K562 (cell line): ENCODE measurements around the gene RASGEF1C. TPM values are rescaled to one million over a fixed set of nuclear protein-coding genes. Genes with fewer than 3 reads are reported as not detected.
A peak's percentile ranks its signal among the peaks of the same experiment; 100 is the strongest.

Experiments used
- ATAC-seq: fragments of 200-7000 bp; cut with Tn5 transposase; 3 replicates; pipeline ENCODE4 v1.9.1; 2020; ENCODE audit warnings: moderate library complexity
- BruUV-seq: library from RNA; stranded (reverse); fragments of 400-500 nt; replicated peaks from 2 replicates; lab custom pipeline; 2021; lab: Mats Ljungman, UMichigan
- CTCF ChIA-PET: fragments of 300-600 bp; formaldehyde crosslinking; extraction: SDS; loops from one replicate; lab custom pipeline; 2021; ENCODE audit warnings: low intra/inter-chr PET ratio; lab: Yijun Ruan, JAX
- POLR2A ChIA-PET: fragments of 300-600, 350-650 bp; sonication (Branson Sonifier 250); formaldehyde crosslinking; extraction: SDS; loops from one replicate; lab custom pipeline; 2021; ENCODE audit warnings: antibody characterized with exemption, inconsistent platforms; lab: Yijun Ruan, JAX
- DNase-seq, 4 experiments: peaks; one replicate each; pipeline versions ENCODE4 v3.0.0 to v3.0.0-alpha.2; 2011 to 2018; ENCODE audit warnings: low spot score in 3 of 4, mixed read lengths in 3 of 4; ENCODE audit errors: extremely low read depth in 1 of 4
- FAIRE-seq: peaks from 2 replicates; lab custom pipeline; 2011; peaks lifted over from hg19 to GRCh38; lab: Jason Lieb, UNC
- H2AFZ ChIP-seq: 2 replicates; pipeline ENCODE4 v1.6.0; 2011; ENCODE audit warnings: low read depth, low read length, control low read depth, inconsistent platforms
- H3K27ac ChIP-seq: fragments of 200-600 bp; 3 replicates; pipeline ENCODE4 v1.8.0; 2011; ENCODE audit warnings: low read depth, mild to moderate bottlenecking, control low read depth, inconsistent platforms, low read length, moderate library complexity, mixed read lengths; ENCODE audit errors: extremely low read depth
- H3K27me3 ChIP-seq, 2 experiments: fragments of 300-600 bp in 1 of 2; 2 replicates in 1 of 2; 3 replicates in 1 of 2; pipeline versions ENCODE4 v1.6.0 to v1.8.0; 2011; ENCODE audit warnings: inconsistent platforms in 2 of 2, low read length in 2 of 2, mild to moderate bottlenecking in 1 of 2, mixed read lengths in 1 of 2, moderate library complexity in 1 of 2; ENCODE audit not compliant: control insufficient read depth in 2 of 2, insufficient read depth in 2 of 2
- H3K36me3 ChIP-seq: fragments of 300-600 bp; 3 replicates; pipeline ENCODE4 v1.8.0; 2011; ENCODE audit warnings: mild to moderate bottlenecking, low read length, inconsistent platforms; ENCODE audit not compliant: control insufficient read depth, insufficient read depth
- H3K4me1 ChIP-seq, 2 experiments: fragments of 200-600 bp in 1 of 2; replicated peaks in 1 of 2; 2 replicates in 1 of 2; 3 replicates in 1 of 2; pipeline versions ENCODE4 v1.5.1 to v1.8.0; 2011; ENCODE audit warnings: inconsistent platforms in 2 of 2, low read length in 2 of 2, mild to moderate bottlenecking in 1 of 2, mixed read lengths in 1 of 2, moderate library complexity in 1 of 2; ENCODE audit not compliant: control insufficient read depth in 2 of 2, insufficient read depth in 2 of 2
- H3K4me2 ChIP-seq: 2 replicates; pipeline ENCODE4 v1.6.1; 2011; ENCODE audit warnings: low read length, control low read depth, inconsistent platforms, mixed read lengths; ENCODE audit not compliant: insufficient read depth
- H3K4me3 ChIP-seq: fragments of 200-600 bp; sonication (generic), shearing (Covaris generic); 2 replicates; pipeline ENCODE4 v1.5.1; 2016; ENCODE audit warnings: control low read depth, inconsistent platforms
- H3K79me2 ChIP-seq: fragments of 200-600 bp; 3 replicates; pipeline ENCODE4 v1.8.0; 2011; ENCODE audit warnings: low read length, inconsistent platforms; ENCODE audit not compliant: control insufficient read depth, insufficient read depth
- H3K9ac ChIP-seq, 2 experiments: 2 replicates each; pipeline versions ENCODE4 v1.6.0 to v1.6.1; 2011; ENCODE audit warnings: low read depth in 2 of 2, low read length in 2 of 2, control low read depth in 1 of 2, inconsistent platforms in 1 of 2, mild to moderate bottlenecking in 1 of 2, mixed read lengths in 1 of 2; ENCODE audit not compliant: insufficient read depth in 1 of 2
- H3K9me1 ChIP-seq: one replicate; pipeline ENCODE4 v1.6.0; 2011; ENCODE audit warnings: inconsistent platforms, mild to moderate bottlenecking, low read length, moderate library complexity; ENCODE audit not compliant: control insufficient read depth, insufficient read depth
- H3K9me3 ChIP-seq: replicated peaks from 2 replicates; pipeline ENCODE4 v1.5.1; 2011; ENCODE audit warnings: low read depth, low read length, inconsistent platforms; ENCODE audit not compliant: control insufficient read depth, insufficient read depth
- H4K20me1 ChIP-seq: replicated peaks from 2 replicates; pipeline ENCODE4 v1.6.1; 2011; ENCODE audit warnings: low read length, inconsistent platforms, mixed read lengths; ENCODE audit not compliant: control insufficient read depth, insufficient read depth
- WGBS: fragments of 100-300 bp; shearing (Covaris generic); methylation state at CpG from one replicate; pipeline ENCODE4 v1.1.6; 2016; ENCODE audit warnings: low coverage, mixed read lengths; ENCODE audit not compliant: insufficient coverage; ENCODE audit errors: missing lambda C conversion rate; 5-methylcytosine and 5-hydroxymethylcytosine counted together
- in situ Hi-C: fragments of 300-500 bp; cut with MboI; formaldehyde crosslinking; loops from 4 replicates; pipeline ENCODE4 v1.15.0; 2018; ENCODE audit warnings: inconsistent platforms, mixed read lengths
- intact Hi-C: fragments of 100-400 bp; cut with micrococcal nuclease; formaldehyde crosslinking; loops from 2 replicates; pipeline ENCODE4 v1.14.2; 2022
- polyA plus RNA-seq, 8 experiments: library from polyadenylated mRNA; depleted of rRNA in 4 of 8; stranded (reverse) in 5 of 8; unstranded in 3 of 8; fragments of >200 nt; fragmentation: Nextera tagmentation in 2 of 8; fragmentation: Illumina TruSeq in 1 of 8; extraction: Ambion mirVana in 2 of 8; extraction: Trizol in 1 of 8; gene quantifications; 2 replicates each; pipeline versions ENCODE4 v1.2.1 to v1.2.3, GENCODE V29; 2011 to 2014; ENCODE audit warnings: inconsistent platforms in 1 of 8, missing spikeins in 1 of 8
- total RNA-seq, 7 experiments: library from RNA; depleted of rRNA in 6 of 7; stranded (reverse); fragments of >200 nt in 6 of 7; fragmentation: Illumina TruSeq in 2 of 7; extraction: Trizol in 2 of 7; gene quantifications; 2 replicates each; pipeline versions ENCODE4 v1.2.1 to v1.2.3, GENCODE V29; 2011 to 2021; ENCODE audit warnings: low replicate concordance in 1 of 7
- TF ChIP-seq, protein P1 (sequence below), 2 experiments: fragments of 450-650 bp; formaldehyde crosslinking in 1 of 2; IDR thresholded peaks; 2 replicates each; pipeline versions ENCODE4 v1.4.0 to v1.6.1; 2014 to 2020; ENCODE audit warnings: mild to moderate bottlenecking in 2 of 2, borderline replicate concordance in 1 of 2, low read depth in 1 of 2
- TF ChIP-seq, protein P2 (sequence below): fragments of 250-450 bp; sonication (Bioruptor Pico); IDR thresholded peaks from 2 replicates; pipeline ENCODE4 v1.4.0; 2020; ENCODE audit warnings: mild to moderate bottlenecking, moderate library complexity, borderline replicate concordance
- TF ChIP-seq, protein P3 (sequence below), 3 experiments: IDR thresholded peaks in 2 of 3; conservative IDR thresholded peaks in 1 of 3; 2 replicates each; pipeline ENCODE4 v1.5.1; 2011 to 2012; ENCODE audit warnings: low read length in 3 of 3, mild to moderate bottlenecking in 3 of 3, control low read depth in 2 of 3, improper control_type of control experiment in 1 of 3, inconsistent platforms in 1 of 3, low read depth in 1 of 3, mixed read lengths in 1 of 3, moderate library complexity in 1 of 3; ENCODE audit not compliant: insufficient read depth in 2 of 3

Gene RASGEF1C
- total and polyA plus RNA-seq, 9 of the 15 experiments (the other 6 are each of a cell fraction or from before 2014, with no cell fraction given): 0.04 to 1.1 (median 0.21) TPM; not detected in 4

DNA sequence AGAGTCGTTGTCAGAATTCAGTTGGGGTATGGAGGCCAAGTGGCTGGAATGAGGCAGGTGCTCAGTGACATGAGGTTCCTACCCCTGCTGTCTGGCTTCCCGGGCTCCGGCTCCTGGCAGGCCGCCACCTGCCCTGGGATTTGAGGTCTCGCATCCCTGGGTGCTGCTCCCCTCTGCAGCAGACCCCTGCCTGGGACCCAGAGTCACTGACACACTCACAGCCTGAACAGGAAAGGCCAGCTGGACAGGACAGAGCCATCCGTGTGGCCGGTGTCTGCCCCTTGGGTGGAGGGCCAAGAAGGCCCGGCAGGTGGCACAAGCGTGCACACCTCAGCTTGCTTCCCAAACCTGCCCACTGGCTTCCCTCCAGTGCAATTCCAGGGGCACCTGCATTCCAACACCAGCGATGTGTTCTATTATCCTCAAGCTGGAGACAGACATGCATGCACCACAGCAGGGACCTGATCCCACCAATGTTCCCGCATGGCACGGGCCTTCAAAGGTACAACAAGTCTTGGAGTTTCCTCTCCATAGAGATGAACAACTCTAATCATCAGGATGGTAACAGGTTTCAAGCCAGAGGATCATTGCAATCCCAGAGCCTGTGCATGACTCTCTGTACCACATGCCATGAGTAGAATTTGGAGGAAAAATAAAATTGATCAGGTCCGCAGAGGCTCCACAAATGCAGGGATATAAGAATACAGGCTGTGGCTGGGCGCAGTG lies 91.8 kb downstream of the RASGEF1C start:
- FAIRE-seq: no peak
- TF ChIP-seq, protein P1, sequence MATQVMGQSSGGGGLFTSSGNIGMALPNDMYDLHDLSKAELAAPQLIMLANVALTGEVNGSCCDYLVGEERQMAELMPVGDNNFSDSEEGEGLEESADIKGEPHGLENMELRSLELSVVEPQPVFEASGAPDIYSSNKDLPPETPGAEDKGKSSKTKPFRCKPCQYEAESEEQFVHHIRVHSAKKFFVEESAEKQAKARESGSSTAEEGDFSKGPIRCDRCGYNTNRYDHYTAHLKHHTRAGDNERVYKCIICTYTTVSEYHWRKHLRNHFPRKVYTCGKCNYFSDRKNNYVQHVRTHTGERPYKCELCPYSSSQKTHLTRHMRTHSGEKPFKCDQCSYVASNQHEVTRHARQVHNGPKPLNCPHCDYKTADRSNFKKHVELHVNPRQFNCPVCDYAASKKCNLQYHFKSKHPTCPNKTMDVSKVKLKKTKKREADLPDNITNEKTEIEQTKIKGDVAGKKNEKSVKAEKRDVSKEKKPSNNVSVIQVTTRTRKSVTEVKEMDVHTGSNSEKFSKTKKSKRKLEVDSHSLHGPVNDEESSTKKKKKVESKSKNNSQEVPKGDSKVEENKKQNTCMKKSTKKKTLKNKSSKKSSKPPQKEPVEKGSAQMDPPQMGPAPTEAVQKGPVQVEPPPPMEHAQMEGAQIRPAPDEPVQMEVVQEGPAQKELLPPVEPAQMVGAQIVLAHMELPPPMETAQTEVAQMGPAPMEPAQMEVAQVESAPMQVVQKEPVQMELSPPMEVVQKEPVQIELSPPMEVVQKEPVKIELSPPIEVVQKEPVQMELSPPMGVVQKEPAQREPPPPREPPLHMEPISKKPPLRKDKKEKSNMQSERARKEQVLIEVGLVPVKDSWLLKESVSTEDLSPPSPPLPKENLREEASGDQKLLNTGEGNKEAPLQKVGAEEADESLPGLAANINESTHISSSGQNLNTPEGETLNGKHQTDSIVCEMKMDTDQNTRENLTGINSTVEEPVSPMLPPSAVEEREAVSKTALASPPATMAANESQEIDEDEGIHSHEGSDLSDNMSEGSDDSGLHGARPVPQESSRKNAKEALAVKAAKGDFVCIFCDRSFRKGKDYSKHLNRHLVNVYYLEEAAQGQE (IDR thresholded peaks at IDR 0.05; ENCODE audit: borderline replicate concordance): peak; percentile 12; the same call in 1 of the 2 replicates
- TF ChIP-seq, protein P1 (CRISPR knock-in tag; IDR thresholded peaks at IDR 0.05; ENCODE audit: low read depth): no peak
- TF ChIP-seq, protein P2, sequence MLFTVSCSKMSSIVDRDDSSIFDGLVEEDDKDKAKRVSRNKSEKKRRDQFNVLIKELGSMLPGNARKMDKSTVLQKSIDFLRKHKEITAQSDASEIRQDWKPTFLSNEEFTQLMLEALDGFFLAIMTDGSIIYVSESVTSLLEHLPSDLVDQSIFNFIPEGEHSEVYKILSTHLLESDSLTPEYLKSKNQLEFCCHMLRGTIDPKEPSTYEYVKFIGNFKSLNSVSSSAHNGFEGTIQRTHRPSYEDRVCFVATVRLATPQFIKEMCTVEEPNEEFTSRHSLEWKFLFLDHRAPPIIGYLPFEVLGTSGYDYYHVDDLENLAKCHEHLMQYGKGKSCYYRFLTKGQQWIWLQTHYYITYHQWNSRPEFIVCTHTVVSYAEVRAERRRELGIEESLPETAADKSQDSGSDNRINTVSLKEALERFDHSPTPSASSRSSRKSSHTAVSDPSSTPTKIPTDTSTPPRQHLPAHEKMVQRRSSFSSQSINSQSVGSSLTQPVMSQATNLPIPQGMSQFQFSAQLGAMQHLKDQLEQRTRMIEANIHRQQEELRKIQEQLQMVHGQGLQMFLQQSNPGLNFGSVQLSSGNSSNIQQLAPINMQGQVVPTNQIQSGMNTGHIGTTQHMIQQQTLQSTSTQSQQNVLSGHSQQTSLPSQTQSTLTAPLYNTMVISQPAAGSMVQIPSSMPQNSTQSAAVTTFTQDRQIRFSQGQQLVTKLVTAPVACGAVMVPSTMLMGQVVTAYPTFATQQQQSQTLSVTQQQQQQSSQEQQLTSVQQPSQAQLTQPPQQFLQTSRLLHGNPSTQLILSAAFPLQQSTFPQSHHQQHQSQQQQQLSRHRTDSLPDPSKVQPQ (CRISPR knock-in tag): no peak
- TF ChIP-seq, protein P3, sequence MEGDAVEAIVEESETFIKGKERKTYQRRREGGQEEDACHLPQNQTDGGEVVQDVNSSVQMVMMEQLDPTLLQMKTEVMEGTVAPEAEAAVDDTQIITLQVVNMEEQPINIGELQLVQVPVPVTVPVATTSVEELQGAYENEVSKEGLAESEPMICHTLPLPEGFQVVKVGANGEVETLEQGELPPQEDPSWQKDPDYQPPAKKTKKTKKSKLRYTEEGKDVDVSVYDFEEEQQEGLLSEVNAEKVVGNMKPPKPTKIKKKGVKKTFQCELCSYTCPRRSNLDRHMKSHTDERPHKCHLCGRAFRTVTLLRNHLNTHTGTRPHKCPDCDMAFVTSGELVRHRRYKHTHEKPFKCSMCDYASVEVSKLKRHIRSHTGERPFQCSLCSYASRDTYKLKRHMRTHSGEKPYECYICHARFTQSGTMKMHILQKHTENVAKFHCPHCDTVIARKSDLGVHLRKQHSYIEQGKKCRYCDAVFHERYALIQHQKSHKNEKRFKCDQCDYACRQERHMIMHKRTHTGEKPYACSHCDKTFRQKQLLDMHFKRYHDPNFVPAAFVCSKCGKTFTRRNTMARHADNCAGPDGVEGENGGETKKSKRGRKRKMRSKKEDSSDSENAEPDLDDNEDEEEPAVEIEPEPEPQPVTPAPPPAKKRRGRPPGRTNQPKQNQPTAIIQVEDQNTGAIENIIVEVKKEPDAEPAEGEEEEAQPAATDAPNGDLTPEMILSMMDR (IDR thresholded peaks at IDR 0.05 in 2 of 3, conservative IDR thresholded peaks at IDR 0.05 in 1 of 3; ENCODE audit: insufficient read depth in 2 of 3, low read depth in 1 of 3, low read length in 3 of 3): peak; percentile 52 to 64 (median 57)

More for the DNA sequence above, 91.8 kb downstream of the RASGEF1C start:
- Histone ChIP-seq H3K27me3 (peaks cover 4 to 42% of the 10 kb centered on the region in 2 experiments; a peak in 3 of 5 replicates), H4K20me1 (no peaks in the 10 kb centered on the region), H3K36me3 (no peaks in the 10 kb centered on the region), H3K4me2 (no peak overlapping the region), H3K79me2 (no peaks in the 10 kb centered on the region), H3K4me3 (no peak overlapping the region), H2AFZ (no peak overlapping the region), H3K4me1 (peaks cover 0 to 42% of the 10 kb centered on the region in 2 experiments; a peak in 2 of 5 replicates), H3K9me3 (no peaks in the 10 kb centered on the region), H3K27ac (no peak overlapping the region), H3K9me1 (no peaks in the 10 kb centered on the region), H3K9ac (no peak overlapping the region; a peak in 1 of 4 replicates)
- CTCF ChIA-PET: no interaction called here
- in situ Hi-C loops: no loop called here
- ATAC-seq: peak; percentile 76
- WGBS: 46% methylated on average over 14 of the region's 14 CpGs
- BruUV-seq: no TSS peak
- POLR2A ChIA-PET: interaction anchor here (1.5 kb wide), 1 partner anchor 11 kb away, joined by 9 read pairs; no protein-coding TSS in a partner anchor
- peak in 1 of 4 experiments; percentile 21 for DNase-seq
- intact Hi-C loops: no loop called here
